HG03103 (cell line): ENCODE data around the gene FBXO11.
A peak's percentile ranks its signal among the peaks of the same experiment; 100 is the strongest.
"Not testable (repeated sequence)": the region's sequence is repeated elsewhere in the genome, so short reads cannot be mapped to it uniquely, and the experiment has no call there.

ENCODE experiments used
- ATAC-seq: cut with Tn5 transposase; IDR thresholded peaks from one replicate; pipeline ENCODE4 v1.9.1; 2021; ENCODE audit warnings: low read depth; ENCODE audit not compliant: unreplicated experiment

FBXO11 gene

DNA sequence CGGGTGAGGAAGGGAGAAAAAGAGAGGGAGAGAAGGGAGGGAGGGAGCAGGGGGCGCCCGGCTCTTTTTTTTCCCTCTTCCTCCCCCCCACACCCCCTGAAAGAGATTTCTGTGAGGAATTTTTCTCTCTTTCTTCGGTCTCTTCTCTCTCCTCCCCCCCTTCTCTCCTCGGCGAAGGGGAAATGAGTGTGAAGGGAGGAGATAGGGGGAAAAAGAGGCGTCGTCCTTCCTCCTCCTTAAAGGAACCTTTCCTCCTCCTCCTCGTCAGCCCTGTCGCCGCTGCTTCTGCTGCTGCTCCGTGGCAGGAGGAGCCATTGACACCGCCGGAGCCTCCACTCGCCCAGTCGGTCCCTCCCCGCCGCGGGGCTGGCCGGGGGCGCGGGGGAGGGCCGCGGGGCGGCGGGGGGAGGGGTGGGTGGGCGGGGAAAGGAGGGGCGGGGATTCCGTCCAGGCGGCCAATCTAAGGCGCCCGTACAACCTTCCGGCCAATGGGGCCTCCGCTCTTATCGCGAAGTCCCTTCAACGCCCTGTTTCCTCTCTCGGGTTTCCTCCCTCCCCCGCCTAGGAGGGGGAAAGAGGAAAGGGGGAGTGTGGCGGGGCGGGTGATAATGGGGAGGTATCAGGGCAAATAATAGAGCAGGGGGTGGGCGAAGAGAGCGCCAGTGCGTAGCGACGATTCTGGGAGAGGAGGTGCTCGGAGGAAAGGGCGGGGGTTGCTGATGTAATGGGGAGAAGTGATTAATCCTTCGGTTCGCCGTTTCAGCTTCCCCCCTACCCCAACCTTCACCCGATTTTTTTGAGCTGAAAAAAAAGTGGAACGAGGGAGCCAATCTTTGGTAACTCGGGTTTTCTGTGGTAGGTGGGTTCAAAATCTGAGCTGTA lies at the start of gene FBXO11:
Gene FBXO11, minus strand, starts transcription at position 342 of the 882 bp plus-strand sequence. CDS start 778 bp downstream, outside the sequence.
- peak; percentile 82 for ATAC-seq

DNA sequence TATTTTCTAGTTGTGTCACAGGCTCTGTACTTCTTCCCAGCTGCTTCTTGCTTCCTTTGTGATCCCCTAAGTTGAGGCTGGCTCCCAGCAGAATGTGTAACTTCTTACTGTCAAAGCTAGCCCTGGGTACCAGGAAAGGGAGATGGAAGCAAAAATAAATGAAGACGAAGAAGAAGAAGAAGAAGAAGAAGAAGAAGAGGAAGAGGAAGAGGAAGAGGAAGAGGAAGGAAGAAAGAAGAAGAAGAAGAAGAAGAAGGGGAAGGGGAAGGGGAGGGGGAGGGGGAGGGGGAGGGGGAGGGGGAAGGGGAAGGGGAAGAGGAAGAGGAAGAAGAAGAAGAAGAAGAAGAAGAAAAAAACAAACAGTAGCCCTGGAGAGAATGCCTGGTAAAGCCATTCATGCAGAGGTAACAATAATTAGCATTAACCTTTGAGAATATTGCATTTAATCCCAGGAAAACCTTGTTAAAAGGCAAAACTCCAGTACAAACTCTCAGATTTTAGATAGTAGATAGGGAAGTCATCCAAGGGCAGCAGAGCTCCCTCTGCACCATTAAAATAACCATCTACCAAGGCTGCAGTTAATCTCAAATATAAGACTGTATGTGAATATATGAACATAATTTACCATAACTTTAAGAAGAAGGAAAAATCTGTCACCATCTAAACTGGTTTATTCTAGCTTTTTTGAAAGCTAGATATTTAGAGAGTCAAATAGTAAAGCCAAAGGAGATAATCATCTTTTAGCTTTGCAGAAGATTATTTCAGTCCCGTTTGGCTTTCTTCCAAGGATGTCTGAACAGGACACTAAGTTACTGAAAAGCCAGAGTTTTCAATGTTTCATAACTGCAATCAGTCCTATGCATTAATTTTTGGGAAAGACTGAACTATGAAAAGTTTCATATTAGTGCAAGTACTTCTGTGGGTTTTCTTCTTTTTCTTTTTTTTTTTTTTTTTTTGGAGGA lies 44.3 kb upstream of the FBXO11 start:
- no peak for ATAC-seq

DNA sequence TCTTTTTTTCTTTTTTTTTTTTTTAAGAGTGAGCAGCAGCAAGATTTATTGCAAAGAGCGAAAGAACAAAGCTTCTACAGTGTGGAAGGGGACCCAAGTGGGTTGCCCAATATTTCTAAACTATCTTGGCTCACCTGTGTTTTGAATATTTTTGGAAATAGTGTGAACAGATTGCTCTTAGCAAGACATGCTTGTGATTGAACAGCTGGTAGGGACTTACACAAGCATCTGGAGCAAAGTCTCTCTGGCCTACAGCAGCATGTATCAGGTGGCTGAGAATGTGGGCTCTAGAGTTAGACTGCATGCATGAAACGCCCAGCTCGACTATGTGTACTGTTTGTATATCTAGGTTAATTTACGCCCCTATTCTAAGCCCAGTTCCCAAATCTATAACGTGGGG lies 40.3 kb upstream of the FBXO11 start:
- no peak for ATAC-seq

DNA sequence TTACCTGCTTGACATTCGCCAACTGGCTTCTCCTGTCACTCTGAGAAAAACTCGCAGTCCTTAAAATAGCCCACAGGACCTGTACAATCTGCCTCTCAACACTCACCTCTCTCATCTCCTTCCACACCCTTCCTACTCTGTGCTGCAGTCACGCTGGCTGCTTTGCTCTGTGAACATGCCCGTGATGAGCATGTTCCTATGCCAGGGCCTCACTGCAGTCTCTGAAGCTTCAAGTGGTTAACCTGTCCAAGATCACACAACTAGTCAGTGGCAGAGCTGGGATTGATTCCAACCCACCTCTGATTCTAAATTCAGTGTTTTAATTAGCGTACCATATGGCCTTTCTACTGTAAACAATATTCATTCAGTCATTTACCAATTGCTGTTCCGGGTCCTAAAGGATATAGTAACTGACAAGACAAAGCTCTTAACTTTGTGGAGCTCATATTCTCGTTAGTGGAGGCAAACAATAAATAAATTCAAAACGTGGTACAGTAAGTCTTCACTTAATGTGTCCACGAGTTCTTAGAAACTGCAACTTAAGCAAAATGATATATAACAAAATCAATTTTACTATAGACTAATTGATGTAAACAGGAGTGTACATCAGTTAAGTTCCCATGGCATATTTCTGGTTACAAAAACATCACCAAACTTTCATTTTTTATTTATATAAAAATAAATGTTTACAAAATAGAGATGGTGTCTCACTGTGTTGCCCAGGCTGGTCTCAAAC lies 38.9 kb upstream of the FBXO11 start:
- ATAC-seq = no peak

DNA sequence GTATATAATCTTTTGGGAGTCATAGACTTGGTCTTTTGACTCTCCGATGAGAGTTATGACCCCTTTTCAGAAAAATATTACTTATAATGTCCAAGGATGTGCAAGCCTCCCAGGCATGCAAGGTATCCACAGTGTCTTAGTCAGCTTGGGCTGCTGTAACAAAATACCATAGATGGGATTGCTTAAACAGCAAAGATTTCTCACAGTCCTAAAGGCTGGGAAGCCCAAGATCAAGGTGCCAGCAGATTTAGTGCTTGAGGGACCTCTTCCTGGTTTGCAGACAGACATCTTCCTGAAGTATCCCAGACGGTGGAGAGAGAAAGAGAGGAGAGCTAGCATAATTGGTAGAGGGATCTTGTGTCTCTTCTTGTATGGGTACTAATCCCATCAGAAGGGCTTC lies 35.6 kb upstream of the FBXO11 start:
- ATAC-seq = no peak

DNA sequence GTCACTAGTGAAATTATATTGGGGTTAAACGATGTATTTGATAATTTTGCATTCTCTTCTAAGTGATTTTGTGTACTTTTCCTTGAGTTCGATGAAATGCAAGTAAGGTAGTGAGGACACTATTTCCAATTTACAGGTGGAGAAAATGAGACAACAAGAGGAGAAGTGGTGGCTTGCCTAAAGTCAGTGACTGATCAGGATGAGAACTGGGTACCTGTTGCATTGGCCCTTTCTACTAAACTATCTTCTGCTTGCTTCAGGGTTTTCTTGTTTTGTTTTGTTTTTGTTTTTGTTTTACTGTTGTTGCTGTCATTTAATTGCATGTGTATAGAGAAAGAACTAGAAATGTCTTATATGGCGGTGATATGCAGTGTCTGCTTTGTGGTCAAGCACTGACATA lies 31.4 kb upstream of the FBXO11 start:
- no peak for ATAC-seq

DNA sequence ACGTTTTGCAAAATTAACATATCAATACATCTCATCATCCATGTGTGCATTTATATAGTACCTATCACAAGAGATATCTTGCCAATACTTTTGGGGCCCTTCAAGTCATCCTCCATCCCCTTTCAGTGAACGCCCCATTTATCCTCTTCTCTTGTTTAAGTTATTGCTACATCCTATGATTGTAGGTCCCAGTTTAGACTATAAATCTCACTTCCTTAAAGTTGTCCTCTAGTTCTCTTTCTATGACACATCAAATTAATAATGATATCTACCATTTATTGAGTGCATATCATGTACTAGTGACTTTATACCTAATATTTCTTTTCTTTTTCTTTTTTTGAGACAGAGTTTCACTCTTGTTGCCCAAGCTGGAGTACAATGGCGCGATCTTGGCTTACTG lies 28.8 kb upstream of the FBXO11 start:
- no peak for ATAC-seq

DNA sequence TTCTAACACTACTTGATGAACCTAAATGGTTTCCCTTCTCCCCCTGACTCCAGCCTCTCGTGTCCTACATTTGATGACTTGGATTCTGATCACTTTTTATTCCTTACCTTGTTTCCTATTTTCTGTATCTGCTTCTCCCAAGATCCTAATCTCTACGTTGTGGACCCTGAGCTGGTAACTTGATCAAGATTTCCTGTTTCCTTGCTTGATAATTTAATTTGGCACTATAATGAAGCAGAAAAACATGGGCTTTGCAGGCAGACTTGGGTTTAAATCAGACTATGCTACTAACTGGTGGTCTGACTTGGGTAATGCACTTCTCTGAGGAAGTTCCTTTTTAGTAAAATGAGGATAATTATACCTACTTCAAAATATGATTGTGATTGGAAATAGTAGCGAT lies 11.7 kb upstream of the FBXO11 start:
- no peak for ATAC-seq

DNA sequence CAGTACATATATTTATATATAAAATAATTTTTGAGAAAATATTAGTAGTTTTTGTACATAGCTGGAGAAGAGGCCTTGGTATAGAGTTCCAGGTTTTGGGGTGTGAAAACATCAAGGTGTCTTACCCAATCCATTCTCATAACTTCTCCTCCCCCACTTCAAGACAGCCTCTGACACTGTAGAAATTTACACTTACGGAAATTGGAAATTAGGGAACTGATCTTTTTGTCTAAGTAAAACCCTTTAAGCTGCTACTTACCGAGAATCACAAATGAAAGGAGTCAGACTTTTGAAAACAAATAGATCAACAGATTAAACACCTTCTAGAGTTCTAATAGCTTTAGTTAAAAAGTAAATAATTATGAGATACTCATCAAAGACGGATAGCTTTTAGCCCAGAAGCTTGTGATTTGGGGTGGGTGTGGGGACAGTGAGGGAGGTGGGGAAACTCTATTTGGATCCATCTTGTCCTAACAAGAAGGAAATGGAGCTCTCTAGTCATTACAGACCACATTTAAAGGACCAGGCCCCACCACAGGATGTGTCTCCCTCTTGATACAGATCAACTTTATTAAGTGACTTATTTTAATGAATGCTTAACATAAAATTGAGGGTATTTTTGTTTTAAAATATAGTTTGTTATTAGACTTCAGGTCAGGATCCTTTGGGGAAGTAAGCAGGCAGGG lies 11.1 kb upstream of the FBXO11 start:
- ATAC-seq = no peak

DNA sequence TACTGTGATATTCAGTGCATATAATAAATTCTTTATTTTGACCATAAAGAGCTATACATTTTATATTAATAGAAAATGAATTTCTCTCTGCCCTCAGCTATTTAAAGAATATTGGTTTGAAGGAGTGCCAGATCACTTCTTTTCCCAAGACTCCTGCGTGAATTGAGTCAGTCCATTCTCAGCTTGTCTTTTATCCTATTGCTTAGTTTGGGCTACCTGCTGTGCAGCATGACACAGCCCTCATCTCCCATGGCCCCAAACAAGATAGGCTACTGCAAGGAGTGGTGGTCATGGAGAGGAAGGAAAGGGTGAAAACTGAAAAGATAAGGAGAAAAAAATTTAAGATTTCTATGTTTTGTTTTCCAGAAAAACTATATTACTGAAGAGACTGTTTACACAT lies 10.1 kb upstream of the FBXO11 start:
- ATAC-seq = no peak

DNA sequence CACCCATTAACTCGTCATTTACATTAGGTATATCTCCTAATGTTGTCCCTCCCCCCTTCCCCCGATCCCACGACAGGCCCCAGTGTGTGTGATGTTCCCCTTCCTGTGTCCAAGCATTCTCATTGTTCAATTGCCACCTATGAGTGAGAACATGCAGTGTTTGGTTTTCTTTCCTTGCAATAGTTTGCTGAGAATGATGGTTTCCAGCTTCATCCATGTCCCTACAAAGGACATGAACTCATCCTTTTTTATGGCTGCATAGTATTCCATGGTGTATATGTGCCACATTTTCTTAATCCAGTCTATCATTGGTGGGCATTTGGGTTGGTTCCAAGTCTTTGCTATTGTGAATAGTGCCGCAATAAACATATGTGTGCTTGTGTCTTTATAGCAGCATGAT lies 4.4 kb upstream of the FBXO11 start:
- ATAC-seq = not testable (repeated sequence)

DNA sequence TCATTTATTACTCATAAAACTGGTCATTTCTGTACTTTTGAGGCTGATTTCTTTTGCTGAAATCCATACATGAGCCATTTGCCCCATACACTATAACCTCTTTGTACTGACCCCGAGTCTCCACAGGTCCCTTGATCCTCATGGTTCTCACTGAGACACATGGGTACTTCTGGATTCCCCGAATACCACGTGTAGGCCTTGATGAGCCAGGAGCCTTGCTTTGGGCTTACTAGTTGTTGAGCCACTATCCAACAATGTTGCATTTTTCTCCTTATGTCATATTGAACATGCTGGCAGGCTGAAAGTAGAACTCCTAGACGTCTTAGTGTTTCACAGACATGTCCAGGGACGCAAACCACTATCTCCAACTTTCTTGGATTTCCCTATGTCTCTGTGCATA lies 2.4 kb upstream of the FBXO11 start:
- no peak for ATAC-seq

DNA sequence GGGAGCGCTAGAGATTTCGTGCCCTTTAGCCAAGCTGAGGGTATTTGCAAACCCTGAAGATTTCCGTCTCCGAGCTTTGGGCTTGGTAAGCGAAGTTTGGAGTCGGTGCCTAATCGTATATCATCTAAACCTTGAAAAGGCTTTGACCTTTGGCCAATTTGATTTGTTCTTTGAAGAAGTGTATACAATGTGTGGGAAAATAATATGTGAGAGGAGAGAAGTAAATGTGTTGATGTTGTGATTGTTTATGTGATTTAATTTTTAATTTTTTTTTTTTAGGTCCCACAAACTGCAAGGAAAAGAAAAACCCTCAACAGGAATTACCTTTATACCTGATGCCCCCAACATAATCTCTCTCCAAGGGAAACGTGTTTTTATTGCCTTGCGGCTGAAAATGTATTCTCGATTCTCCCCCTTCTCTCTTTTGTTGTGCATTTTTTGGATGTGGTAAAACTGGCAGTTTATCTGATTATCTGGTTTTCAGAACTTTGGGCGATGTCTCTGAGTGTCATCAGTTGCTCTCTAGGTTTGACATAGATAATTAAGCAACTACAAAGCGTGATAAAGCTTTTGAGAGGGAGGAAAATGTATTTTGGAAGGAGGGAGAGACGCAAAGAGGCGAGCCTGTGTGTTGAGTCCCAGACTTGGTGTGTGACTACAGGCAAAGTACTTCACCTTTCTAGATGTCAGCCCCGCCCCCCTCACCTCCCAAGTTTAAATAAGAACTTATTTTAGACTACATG lies 912 bp upstream of the FBXO11 start:
- no peak for ATAC-seq

DNA sequence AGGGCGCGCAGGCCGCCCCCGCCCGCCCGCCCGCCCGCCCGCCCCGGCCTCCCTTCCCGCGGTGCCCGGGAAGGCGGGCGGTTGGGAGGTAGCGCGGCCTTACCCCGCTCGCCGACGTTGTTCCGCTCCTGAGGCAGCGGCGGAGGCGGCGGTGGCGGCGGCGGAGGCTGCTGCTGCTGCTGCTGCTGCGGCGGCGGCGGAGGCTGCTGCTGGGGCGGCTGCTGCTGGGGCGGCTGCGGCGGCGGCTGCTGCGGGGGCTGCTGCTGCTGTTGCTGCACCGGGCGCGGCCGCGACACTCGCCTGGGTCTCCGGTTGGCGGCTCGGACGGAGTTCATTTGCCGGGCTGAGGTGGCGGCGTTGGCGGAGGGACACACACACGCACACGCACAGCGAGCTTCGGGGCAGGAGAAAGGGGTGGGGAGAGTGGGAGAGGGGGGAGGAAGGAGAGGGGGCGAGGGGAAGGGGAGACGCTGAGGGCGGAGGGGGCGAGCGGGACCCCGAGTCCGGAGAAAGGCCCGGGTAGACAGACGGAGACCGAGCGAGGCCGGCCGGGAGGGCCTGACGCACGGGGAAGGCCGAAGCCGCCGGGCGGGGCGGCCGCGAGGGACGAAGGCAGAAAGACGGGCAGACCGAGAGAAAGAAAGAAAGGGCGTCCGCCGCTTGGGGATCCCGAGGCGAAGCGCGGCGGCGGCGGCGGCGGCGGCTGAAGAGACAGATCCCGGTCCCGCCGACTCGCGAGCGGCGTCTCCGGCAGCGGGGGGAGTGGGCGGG lies 727 bp downstream of the FBXO11 start:
- ATAC-seq = no peak

DNA sequence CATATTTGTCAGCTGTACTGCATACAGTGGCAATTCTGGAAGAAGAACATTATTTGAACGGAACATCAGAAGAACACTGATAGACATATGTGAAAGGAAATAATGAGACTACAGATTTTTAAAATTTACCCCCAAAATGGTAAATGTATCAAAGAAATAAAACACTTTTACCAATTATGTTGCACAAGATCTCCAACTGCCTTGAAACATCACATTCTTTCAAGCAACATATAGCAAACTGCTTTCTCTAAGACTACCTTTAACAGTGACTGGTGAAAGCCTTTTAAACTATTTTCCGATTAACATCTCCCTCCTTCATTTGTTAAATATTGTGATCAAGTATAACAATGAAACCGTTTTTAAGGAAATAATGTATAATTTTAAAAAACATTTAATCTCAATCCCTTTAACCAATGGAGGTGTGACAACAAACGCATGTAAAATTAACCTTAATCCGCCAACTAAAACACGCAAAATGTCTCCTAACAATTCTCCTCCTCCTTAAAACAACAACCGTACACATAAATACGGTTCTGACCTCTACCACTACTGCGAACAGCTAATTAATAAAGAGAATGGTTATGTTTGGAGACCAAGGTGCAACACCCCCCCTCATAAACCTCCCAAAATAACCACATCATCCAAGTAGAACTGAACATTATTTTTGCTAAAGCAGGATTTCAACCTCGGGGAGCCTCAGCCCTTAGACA lies 2.4 kb downstream of the FBXO11 start:
- ATAC-seq = no peak

DNA sequence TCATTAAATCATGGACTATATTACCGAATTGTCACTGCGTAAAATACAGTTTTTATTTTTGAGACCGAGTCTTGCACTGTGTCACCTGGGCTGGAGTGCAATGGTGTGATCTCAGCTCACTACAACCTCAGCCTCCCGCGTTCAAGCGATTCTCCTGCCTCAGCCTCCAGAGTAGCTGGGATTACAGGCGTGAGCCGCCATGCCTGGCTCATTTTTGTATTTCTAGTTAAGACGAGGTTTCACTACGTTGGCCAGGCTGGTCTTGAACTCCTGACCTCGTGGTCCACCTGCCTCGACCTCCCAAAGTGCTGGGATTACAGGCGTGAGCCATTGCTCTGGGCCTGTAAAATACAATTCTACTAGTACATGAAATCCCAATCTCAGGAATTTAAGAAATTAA lies 4.4 kb downstream of the FBXO11 start:
- not testable (repeated sequence) for ATAC-seq

DNA sequence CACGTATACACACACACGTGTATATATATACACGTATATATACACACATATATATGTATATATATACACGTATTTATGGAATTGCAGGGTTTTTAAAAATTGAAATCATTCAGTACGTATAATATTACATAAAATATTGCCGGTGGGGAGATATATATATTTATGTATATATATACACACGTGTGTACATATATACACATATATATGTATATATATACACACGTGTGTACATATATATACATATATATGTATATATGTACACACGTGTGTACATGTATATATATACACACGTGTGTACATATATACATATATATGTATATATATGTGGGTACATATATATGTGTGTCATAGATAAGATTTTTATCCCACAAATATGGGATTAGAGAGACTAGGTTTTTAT lies 5.4 kb downstream of the FBXO11 start:
- no peak for ATAC-seq
